HG02870 (cell line): ENCODE data around the gene MYRF.

Source experiments
- ATAC-seq: cut with Tn5 transposase; IDR thresholded peaks from one replicate; pipeline ENCODE4 v1.9.1; 2021; ENCODE audit warnings: mild to moderate bottlenecking, moderate library complexity; ENCODE audit not compliant: unreplicated experiment

Gene MYRF

DNA sequence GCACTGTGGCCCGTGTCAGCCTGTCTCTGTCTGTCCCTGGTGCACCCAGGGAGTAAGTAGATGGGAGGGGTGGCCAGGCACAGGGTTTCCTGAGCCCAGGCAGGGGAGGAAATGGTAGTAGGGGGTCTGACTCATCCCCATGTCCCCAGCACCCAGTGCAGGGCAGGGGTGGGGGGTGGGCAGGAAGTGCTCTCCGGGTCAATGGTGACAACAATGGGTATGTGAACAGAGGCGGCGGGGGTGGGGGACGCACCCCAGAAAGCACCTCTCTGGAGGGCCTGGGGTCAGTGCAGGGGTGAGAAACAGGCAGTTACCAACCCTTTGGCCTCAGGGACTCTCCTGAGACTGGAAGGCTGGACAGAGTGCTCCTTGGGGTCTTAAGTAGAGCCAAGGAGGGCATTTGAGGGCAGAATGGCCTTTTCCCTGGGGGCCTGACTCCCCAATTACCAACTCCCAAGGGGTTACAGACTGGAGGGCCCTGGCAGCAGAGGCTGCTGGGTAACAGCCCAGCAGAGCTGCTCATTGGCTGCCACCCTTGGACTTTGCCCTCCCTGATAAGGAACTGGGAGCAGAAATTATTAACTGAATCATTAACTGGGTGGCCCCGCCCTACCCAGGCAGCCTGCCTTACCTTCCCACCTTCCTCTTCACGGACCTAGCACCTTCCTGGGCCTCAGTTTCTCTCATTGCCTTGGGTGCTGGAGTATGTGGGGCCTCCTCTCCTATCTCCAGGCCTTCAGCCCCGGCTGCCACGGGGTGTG is 4.2 kb downstream of the MYRF start:
- no peak for ATAC-seq

GRCh38 chr11:61757213-61757862 is 4.9 kb downstream of the MYRF start:
- no peak for ATAC-seq

GRCh38 chr11:61760946-61761345 is 8.5 kb downstream of the MYRF start:
- no peak for ATAC-seq

DNA sequence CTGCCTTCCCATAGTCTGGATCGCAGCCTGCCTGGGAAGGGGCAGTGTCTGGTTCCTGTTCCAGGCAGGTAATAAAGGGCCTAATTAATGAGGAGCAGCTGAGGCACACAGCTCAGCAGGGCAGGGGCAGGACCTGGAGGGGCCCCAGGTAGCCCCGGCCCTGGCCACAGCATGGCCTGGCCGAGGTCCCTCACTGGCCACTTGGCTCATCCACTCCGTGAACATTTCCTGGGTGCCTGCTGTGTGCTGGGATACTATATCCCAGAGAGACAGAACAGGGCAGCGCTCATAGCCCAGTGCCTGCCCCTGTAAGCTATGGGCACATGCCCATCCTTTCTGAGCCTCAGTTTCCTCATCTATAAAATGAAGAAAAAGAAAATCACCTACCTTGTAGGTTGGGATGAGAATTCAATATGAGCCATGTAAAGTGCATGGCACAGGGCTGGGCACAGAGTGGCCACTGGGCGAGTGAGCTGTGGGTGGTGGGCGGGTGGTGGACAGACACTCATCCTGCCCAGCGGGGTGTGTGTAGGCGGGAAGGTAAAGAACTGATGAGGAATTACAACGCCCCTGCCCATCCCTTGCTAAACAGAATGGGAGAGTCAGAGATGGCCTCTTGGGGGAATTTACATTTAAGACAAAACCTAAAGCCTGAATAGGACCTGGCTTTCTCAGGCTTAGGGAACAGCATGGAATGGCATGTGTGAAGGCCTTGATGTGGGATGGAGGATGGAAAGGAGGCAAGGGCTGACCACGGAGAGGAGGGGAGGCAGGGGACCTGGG is 9.2 kb downstream of the MYRF start:
- no peak for ATAC-seq

GRCh38 chr11:61762223-61762615 is 9.8 kb downstream of the MYRF start:
- ATAC-seq = no peak

GRCh38 chr11:61762798-61763197 is 10.4 kb downstream of the MYRF start:
- ATAC-seq = no peak

DNA sequence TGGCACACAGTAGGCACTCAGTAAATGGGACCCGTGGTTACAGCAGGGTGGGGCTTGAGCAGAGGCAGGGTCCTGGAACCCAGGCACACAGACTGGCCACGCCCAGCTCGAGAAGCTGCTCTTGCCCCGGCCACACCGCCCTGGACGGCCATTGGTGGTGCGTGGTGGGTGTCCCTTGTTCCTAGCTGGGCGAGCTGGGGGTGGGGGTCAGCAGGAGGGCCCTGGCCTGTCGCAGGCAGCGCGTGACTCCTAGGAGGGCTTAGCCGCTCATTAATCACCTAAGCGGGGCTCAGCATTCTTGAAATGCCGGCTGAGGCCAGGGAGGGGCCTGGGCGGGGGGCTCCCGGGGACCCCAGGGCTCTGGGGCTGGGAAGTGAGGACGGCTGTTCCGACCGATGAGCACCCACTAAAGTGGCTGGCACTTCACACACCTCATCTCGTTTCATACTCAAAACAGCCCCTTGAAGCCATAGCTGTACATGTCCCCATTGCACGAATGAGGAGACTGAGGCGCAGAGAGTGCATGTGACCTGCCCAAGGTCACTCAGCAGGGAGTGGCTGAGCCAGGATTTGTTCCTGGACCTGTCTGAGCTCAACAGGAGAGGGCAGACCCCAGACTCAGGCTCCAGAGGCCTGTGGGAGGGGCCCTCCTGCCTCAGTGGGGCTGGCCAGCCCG is 11.6 kb downstream of the MYRF start:
- no peak for ATAC-seq

- no peak for ATAC-seq
Observed at GRCh38 chr11:61764606-61765260, 12.3 kb downstream of the MYRF start.

DNA sequence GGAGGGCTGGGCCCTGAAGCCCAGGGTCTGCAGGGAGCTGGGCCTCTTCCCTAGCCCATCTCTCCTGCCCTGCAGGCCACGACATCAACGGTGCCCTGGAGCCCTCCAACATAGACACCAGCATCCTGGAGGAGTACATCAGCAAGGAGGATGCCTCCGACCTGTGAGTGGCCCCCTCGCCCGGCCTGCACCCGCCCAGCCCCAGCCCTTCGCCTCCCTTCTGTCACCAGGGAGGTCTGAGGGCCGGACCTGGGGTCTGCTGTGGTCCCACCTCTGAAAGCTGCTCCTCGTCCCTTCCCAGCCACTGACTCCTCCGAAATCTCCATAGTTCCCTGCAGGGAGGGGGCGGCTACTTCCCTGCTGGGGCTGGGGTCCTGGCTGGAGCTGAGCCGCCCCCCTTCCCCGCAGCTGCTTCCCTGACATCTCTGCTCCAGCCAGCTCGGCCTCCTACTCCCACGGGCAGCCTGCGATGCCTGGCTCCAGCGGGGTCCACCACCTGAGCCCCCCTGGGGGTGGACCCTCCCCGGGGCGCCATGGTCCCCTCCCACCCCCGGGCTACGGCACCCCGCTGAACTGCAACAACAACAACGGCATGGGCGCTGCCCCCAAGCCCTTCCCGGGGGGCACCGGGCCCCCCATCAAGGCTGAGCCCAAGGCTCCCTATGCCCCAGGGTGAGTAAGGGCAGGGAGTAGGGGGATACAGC is 13.3 kb downstream of the MYRF start:
- ATAC-seq = no peak

DNA sequence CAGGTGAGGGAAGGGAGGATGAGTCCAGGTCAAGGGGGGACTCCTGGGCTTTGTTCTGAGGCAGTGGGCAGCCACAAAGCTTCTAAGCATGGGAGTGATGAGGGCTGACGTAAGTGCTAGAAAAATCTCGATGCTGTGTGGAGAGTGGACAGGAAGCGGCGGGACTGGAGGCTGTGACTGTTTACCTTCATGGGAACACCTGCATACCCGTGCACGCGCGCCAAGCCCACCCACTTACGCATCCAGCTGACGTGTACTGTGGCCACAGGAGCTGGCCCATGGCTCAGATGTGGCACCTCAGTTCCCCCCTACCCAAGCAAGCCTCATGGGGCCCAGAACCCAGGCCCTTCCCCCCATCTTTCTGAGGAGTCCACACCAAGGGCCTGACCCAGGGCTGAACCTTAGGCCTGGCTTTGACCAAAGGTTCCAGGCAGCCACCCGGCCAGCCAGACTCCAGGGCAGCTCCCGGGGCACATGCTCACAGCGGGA is 14.0 kb downstream of the MYRF start:
- ATAC-seq = no peak

GRCh38 chr11:61768376-61769076 is 16.1 kb downstream of the MYRF start:
- ATAC-seq = no peak

- ATAC-seq = no peak
Observed at GRCh38 chr11:61769169-61769920, 16.9 kb downstream of the MYRF start.

GRCh38 chr11:61769946-61770683 is 17.7 kb downstream of the MYRF start:
- no peak for ATAC-seq

- no peak for ATAC-seq
Observed at GRCh38 chr11:61771195-61771894, 18.9 kb downstream of the MYRF start.

GRCh38 chr11:61771985-61772455 is 19.6 kb downstream of the MYRF start:
- ATAC-seq = no peak

DNA sequence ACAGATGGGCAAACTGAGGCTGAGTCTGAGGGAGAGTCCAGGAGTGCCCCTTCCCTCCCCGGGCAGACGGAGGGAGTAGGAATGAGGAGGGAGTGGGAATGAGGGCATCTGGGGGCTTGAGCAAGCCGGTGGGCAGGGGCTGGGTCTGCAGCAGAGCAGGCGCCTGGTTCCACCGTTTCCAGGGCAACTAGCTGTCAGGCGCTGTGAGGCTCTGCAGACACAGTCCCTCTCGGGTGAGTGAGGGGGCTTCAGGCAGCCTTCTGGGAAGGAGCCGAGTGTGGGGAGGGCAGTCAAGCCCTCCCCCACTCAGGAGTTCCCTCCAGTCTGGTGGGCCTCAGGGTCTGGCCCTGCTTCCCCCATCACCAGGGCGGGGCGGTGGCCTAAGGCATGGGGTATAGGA is 20.9 kb downstream of the MYRF start:
- ATAC-seq = no peak

DNA sequence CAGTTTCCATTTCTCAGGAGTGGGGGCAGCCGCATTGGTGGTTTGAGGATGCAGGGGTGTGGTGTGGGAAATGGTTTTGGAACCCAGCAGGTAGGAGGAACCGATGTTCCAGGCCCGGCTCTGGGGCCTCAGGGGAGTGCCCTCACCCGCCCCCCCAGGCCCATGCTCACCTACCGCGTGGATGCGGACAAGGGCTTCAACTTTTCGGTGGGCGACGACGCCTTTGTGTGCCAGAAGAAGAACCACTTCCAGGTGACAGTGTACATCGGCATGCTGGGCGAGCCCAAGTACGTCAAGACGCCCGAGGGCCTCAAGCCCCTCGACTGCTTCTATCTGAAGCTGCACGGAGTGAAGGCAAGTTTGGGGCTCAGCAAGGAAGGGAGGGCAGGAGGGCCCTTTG is 21.4 kb downstream of the MYRF start:
- ATAC-seq = no peak
